WERI-Rb-1 (cell line): Measurements from ENCODE around the gene TSC22D4.
"Not testable (repeated sequence)": the region's sequence is repeated elsewhere in the genome, so short reads cannot be mapped to it uniquely, and the experiment has no call there.

Experiments used
- DNase-seq: peaks from one replicate; pipeline ENCODE4 v3.0.0-alpha.2; 2020
- H3K27ac ChIP-seq: fragments of 250-450 bp; sonication (Bioruptor Pico); 2 replicates; pipeline ENCODE4 v1.5.1; 2020; ENCODE audit warnings: mild to moderate bottlenecking, moderate library complexity
- H3K27me3 ChIP-seq: fragments of 250-450 bp; sonication (Bioruptor Pico); 2 replicates; pipeline ENCODE4 v1.5.1; 2021; ENCODE audit warnings: mild to moderate bottlenecking, low read depth, moderate library complexity; ENCODE audit not compliant: insufficient read depth, severe bottlenecking
- H3K36me3 ChIP-seq: fragments of 250-450 bp; sonication (Bioruptor Pico); 2 replicates; pipeline ENCODE4 v1.5.1; 2020; ENCODE audit warnings: mild to moderate bottlenecking, moderate library complexity
- H3K4me3 ChIP-seq: 2 replicates; pipeline ENCODE4 v1.5.1; 2011; ENCODE audit warnings: low read depth, mild to moderate bottlenecking, control low read depth, low read length
- H3K9me3 ChIP-seq: fragments of 250-450 bp; sonication (Bioruptor Pico); 2 replicates; pipeline ENCODE4 v1.5.1; 2021; ENCODE audit warnings: mild to moderate bottlenecking, moderate library complexity; ENCODE audit not compliant: severe bottlenecking
- CTCF ChIP-seq: IDR thresholded peaks from 2 replicates; pipeline ENCODE4 v1.5.1; 2011; ENCODE audit warnings: low read depth, mild to moderate bottlenecking, control low read depth, inconsistent platforms, low read length

Gene TSC22D4

GRCh38 chr7:100509231-100509630 lies 30.2 kb upstream of the TSC22D4 start:
- no peak overlapping the region for H3K27ac ChIP-seq
- DNase-seq, result no peak
- TF ChIP-seq CTCF, result no peak
- H3K9me3 ChIP-seq, result no peaks in the 10 kb centered on the region
- H3K4me3 ChIP-seq, result no peak overlapping the region
- no peaks in the 10 kb centered on the region for H3K27me3 ChIP-seq
- H3K36me3 ChIP-seq, result no peaks in the 10 kb centered on the region

GRCh38 chr7:100506356-100506923 lies 27.4 kb upstream of the TSC22D4 start:
- DNase-seq, result no peak
- H3K36me3 ChIP-seq, result no peaks in the 10 kb centered on the region
- TF ChIP-seq CTCF, result no peak
- H3K27ac ChIP-seq, result no peak overlapping the region
- H3K27me3 ChIP-seq, result no peaks in the 10 kb centered on the region
- no peak overlapping the region for H3K4me3 ChIP-seq
- H3K9me3 ChIP-seq, result no peaks in the 10 kb centered on the region

GRCh38 chr7:100504887-100505611 lies 26.0 kb upstream of the TSC22D4 start:
- Histone ChIP-seq H3K4me3 (no peak overlapping the region), H3K36me3 (no peaks in the 10 kb centered on the region), H3K9me3 (no peaks in the 10 kb centered on the region), H3K27ac (no peak overlapping the region), H3K27me3 (no peaks in the 10 kb centered on the region)
- no peak for TF ChIP-seq CTCF
- no peak for DNase-seq

GRCh38 chr7:100504031-100504430 lies 25.0 kb upstream of the TSC22D4 start:
- H3K4me3 ChIP-seq, H3K27me3 ChIP-seq, H3K9me3 ChIP-seq, H3K36me3 ChIP-seq, DNase-seq, H3K27ac ChIP-seq: not testable (repeated sequence)

- not testable (repeated sequence) for DNase-seq, H3K27ac ChIP-seq, H3K4me3 ChIP-seq, H3K27me3 ChIP-seq, H3K9me3 ChIP-seq, H3K36me3 ChIP-seq
These were observed 21.7 kb upstream of the TSC22D4 start for GRCh38 chr7:100500743-100501142.

- Histone ChIP-seq H3K27me3 (no peaks in the 10 kb centered on the region), H3K36me3 (no peaks in the 10 kb centered on the region), H3K9me3 (no peaks in the 10 kb centered on the region), H3K4me3 (no peak overlapping the region), H3K27ac (no peak overlapping the region)
- no peak for DNase-seq
- no peak for TF ChIP-seq CTCF
These were observed 17.5 kb upstream of the TSC22D4 start for GRCh38 chr7:100496509-100496908.
